ENCODE data around the gene FGFRL1.

Gene FGFRL1

GRCh38 chr4:1022739-1023066 is 11.3 kb downstream of the FGFRL1 start:
- Histone ChIP-seq H3K4me1 (ENCODE audit: insufficient read depth, low read length, severe bottlenecking) (peaks cover 7% of the 10 kb centered on the region), H2AFZ (ENCODE audit: low read length) (no peak overlapping the region), H3K27me3 (ENCODE audit: insufficient read depth, low read length) (no peaks in the 10 kb centered on the region), H3K9me2 (ENCODE audit: low read depth, low read length) (no peaks in the 10 kb centered on the region), H3K9ac (ENCODE audit: low read length) (no peak overlapping the region), H3K79me2 (ENCODE audit: insufficient read depth, low read length) (no peaks in the 10 kb centered on the region), H3K36me3 (ENCODE audit: insufficient read depth, low read length) (no peaks in the 10 kb centered on the region), H3F3A (ENCODE audit: insufficient read depth, low read length) (no peaks in the 10 kb centered on the region), H3K27ac (ENCODE audit: low read depth, low read length, poor library complexity, severe bottlenecking) (no peak overlapping the region), H3K4me2 (ENCODE audit: low read length) (no peak overlapping the region), H3K9me3 (ENCODE audit: low read length) (no peaks in the 10 kb centered on the region), H4K20me1 (ENCODE audit: insufficient read depth, low read length) (no peaks in the 10 kb centered on the region), H3K4me3 (ENCODE audit: low read depth, low read length, poor library complexity, severe bottlenecking) (no peak overlapping the region)
- TF ChIP-seq CTCF (IDR thresholded peaks at IDR 0.05; ENCODE audit: low read length), result no peak
- no peak for TF ChIP-seq EZH2 (IDR thresholded peaks at IDR 0.05; ENCODE audit: borderline replicate concordance, low read length)

- Histone ChIP-seq H3K4me3 (ENCODE audit: low read depth, low read length, poor library complexity, severe bottlenecking) (no peak overlapping the region), H3K27me3 (ENCODE audit: insufficient read depth, low read length) (no peaks in the 10 kb centered on the region), H3K9me3 (ENCODE audit: low read length) (no peaks in the 10 kb centered on the region), H3K79me2 (ENCODE audit: insufficient read depth, low read length) (no peaks in the 10 kb centered on the region), H3K4me1 (ENCODE audit: insufficient read depth, low read length, severe bottlenecking) (peaks cover 7% of the 10 kb centered on the region), H3F3A (ENCODE audit: insufficient read depth, low read length) (no peaks in the 10 kb centered on the region), H3K27ac (ENCODE audit: low read depth, low read length, poor library complexity, severe bottlenecking) (no peak overlapping the region), H4K20me1 (ENCODE audit: insufficient read depth, low read length) (no peaks in the 10 kb centered on the region), H3K36me3 (ENCODE audit: insufficient read depth, low read length) (no peaks in the 10 kb centered on the region), H3K9me2 (ENCODE audit: low read depth, low read length) (no peaks in the 10 kb centered on the region), H2AFZ (ENCODE audit: low read length) (no peak overlapping the region), H3K4me2 (ENCODE audit: low read length) (no peak overlapping the region), H3K9ac (ENCODE audit: low read length) (no peak overlapping the region)
- no peak for TF ChIP-seq EZH2 (IDR thresholded peaks at IDR 0.05; ENCODE audit: borderline replicate concordance, low read length)
- TF ChIP-seq CTCF (IDR thresholded peaks at IDR 0.05; ENCODE audit: low read length), result no peak
These were observed 11.7 kb downstream of the FGFRL1 start for GRCh38 chr4:1023075-1023640.

GRCh38 chr4:1023895-1024740 is 12.7 kb downstream of the FGFRL1 start:
- no peak overlapping the region for H3K4me3 ChIP-seq (ENCODE audit: low read depth, low read length, poor library complexity, severe bottlenecking)
- H3K27ac ChIP-seq (ENCODE audit: low read depth, low read length, poor library complexity, severe bottlenecking), result no peak overlapping the region
- no peaks in the 10 kb centered on the region for H3K36me3 ChIP-seq (ENCODE audit: insufficient read depth, low read length)
- H3F3A ChIP-seq (ENCODE audit: insufficient read depth, low read length), result no peaks in the 10 kb centered on the region
- no peaks in the 10 kb centered on the region for H3K9me3 ChIP-seq (ENCODE audit: low read length)
- H3K9ac ChIP-seq (ENCODE audit: low read length), result no peak overlapping the region
- H3K27me3 ChIP-seq (ENCODE audit: insufficient read depth, low read length), result no peaks in the 10 kb centered on the region
- peaks cover 7% of the 10 kb centered on the region for H3K4me1 ChIP-seq (ENCODE audit: insufficient read depth, low read length, severe bottlenecking)
- no peak overlapping the region for H3K4me2 ChIP-seq (ENCODE audit: low read length)
- TF ChIP-seq EZH2 (IDR thresholded peaks at IDR 0.05; ENCODE audit: borderline replicate concordance, low read length) (no peak), CTCF (IDR thresholded peaks at IDR 0.05; ENCODE audit: low read length) (no peak)
- no peak overlapping the region for H2AFZ ChIP-seq (ENCODE audit: low read length)
- no peaks in the 10 kb centered on the region for H3K9me2 ChIP-seq (ENCODE audit: low read depth, low read length)
- no peaks in the 10 kb centered on the region for H4K20me1 ChIP-seq (ENCODE audit: insufficient read depth, low read length)
- no peaks in the 10 kb centered on the region for H3K79me2 ChIP-seq (ENCODE audit: insufficient read depth, low read length)

Measured in OCI-LY1 (cell line).